22Rv1 (cell line): ENCODE measurements around the gene RSF1.

Experiments used
- ZFX ChIP-seq: fragments of 450-650 bp; IDR thresholded peaks from 2 replicates; pipeline ENCODE4 v1.6.1; 2017; ENCODE audit warnings: antibody characterized with exemption, borderline replicate concordance
- TF ChIP-seq, protein P1 (sequence below): fragments of 450-650 bp; IDR thresholded peaks from 2 replicates; pipeline ENCODE4 v1.5.1; 2017; ENCODE audit warnings: mild to moderate bottlenecking

DNA sequence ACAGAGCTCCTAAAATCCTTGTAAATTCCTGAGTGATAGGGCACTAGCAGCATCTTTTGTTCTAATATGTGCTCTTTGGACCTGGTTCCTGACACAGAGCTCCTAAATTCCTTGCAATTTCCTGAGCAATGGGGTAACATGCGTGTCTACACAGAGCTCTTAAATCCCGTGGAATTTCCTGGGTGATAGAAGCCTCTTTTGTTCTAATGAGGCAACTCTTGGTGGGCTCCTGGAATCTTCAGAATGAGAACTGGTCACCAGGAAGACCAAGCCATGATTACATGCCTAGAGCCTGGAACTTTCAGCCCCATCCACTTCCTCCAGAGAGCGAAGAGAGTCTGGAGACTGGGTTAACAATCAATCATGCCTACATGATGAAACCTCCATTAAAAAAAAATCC, 19.0 kb downstream of the RSF1 start:
- TF ChIP-seq, protein P1, sequence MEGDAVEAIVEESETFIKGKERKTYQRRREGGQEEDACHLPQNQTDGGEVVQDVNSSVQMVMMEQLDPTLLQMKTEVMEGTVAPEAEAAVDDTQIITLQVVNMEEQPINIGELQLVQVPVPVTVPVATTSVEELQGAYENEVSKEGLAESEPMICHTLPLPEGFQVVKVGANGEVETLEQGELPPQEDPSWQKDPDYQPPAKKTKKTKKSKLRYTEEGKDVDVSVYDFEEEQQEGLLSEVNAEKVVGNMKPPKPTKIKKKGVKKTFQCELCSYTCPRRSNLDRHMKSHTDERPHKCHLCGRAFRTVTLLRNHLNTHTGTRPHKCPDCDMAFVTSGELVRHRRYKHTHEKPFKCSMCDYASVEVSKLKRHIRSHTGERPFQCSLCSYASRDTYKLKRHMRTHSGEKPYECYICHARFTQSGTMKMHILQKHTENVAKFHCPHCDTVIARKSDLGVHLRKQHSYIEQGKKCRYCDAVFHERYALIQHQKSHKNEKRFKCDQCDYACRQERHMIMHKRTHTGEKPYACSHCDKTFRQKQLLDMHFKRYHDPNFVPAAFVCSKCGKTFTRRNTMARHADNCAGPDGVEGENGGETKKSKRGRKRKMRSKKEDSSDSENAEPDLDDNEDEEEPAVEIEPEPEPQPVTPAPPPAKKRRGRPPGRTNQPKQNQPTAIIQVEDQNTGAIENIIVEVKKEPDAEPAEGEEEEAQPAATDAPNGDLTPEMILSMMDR: no peak
- TF ChIP-seq ZFX: no peak
